GM12878 (cell line): ENCODE data around the gene BATF. TPM values are rescaled to one million over a fixed set of nuclear protein-coding genes. Genes with fewer than 3 reads are reported as not detected.

Source experiments
- ATAC-seq: fragments of 200-7000 bp; cut with Tn5 transposase; 3 replicates; pipeline ENCODE4 v1.9.1; 2020; ENCODE audit warnings: mild to moderate bottlenecking, moderate library complexity
- BruUV-seq: library from RNA; stranded (reverse); fragments of 400-500 nt; replicated peaks from 2 replicates; lab custom pipeline; 2021; lab: Mats Ljungman, UMichigan
- CTCF ChIA-PET: fragments of 300-600 bp; sonication (Branson Sonifier 250); formaldehyde crosslinking; extraction: SDS; loops from one replicate; lab custom pipeline; 2021; ENCODE audit warnings: inconsistent platforms; lab: Yijun Ruan, JAX
- POLR2A ChIA-PET: fragments of 350-600 bp; formaldehyde crosslinking; extraction: SDS; loops from one replicate; lab custom pipeline; 2021; ENCODE audit warnings: inconsistent platforms; lab: Charles Lee
- RAD21 ChIA-PET: fragments of 300-600 bp; sonication (Branson Sonifier 250); formaldehyde crosslinking; loops from one replicate; lab custom pipeline; 2023; ENCODE audit warnings: antibody characterized with exemption; ENCODE audit not compliant: unreplicated experiment; lab: Charles Lee
- SMC1A ChIA-PET: fragments of 300-600 bp; sonication (Branson Sonifier 250); formaldehyde crosslinking; loops from one replicate; lab custom pipeline; 2023; ENCODE audit not compliant: unreplicated experiment, uncharacterized antibody; lab: Charles Lee
- DNase-seq: peaks from one replicate; pipeline ENCODE4 v3.0.0-alpha.2; 2011; ENCODE audit warnings: low read depth, low spot score
- FAIRE-seq: peaks from 3 replicates; lab custom pipeline; 2011; peaks lifted over from hg19 to GRCh38; lab: Jason Lieb, UNC
- H2AFZ ChIP-seq: 2 replicates; pipeline ENCODE4 v1.6.0; 2011; ENCODE audit warnings: low read depth, low read length, control low read depth; ENCODE audit not compliant: control insufficient read depth
- H3K27ac ChIP-seq: 2 replicates; pipeline ENCODE4 v1.5.1; 2011; ENCODE audit warnings: control low read depth; ENCODE audit not compliant: control insufficient read depth, insufficient read depth
- H3K27me3 ChIP-seq, 2 experiments: replicated peaks in 1 of 2; 2 replicates each; pipeline versions ENCODE4 v1.6.0 to v1.6.1; 2011; ENCODE audit warnings: low read length in 1 of 2; ENCODE audit not compliant: control insufficient read depth in 2 of 2, insufficient read depth in 2 of 2
- H3K36me3 ChIP-seq, 2 experiments: 2 replicates each; pipeline ENCODE4 v1.5.1; 2011; ENCODE audit warnings: low read length in 1 of 2; ENCODE audit not compliant: control insufficient read depth in 2 of 2, insufficient read depth in 2 of 2
- H3K4me1 ChIP-seq: 2 replicates; pipeline ENCODE4 v1.6.1; 2011; ENCODE audit warnings: mild to moderate bottlenecking, low read length, moderate library complexity, mixed read lengths; ENCODE audit not compliant: control insufficient read depth, insufficient read depth
- H3K4me2 ChIP-seq: 2 replicates; pipeline ENCODE4 v1.6.0; 2011; ENCODE audit warnings: control low read depth; ENCODE audit not compliant: control insufficient read depth, insufficient read depth
- H3K4me3 ChIP-seq: fragments of 200-600 bp; sonication (generic); 2 replicates; pipeline ENCODE4 v1.5.1; 2016
- H3K79me2 ChIP-seq: 2 replicates; pipeline ENCODE4 v1.6.0; 2011; ENCODE audit warnings: low read length; ENCODE audit not compliant: control insufficient read depth, insufficient read depth
- H3K9ac ChIP-seq: 2 replicates; pipeline ENCODE4 v1.8.0; 2011; ENCODE audit warnings: low read length, control low read depth, mixed read lengths; ENCODE audit not compliant: control insufficient read depth, insufficient read depth
- H3K9me3 ChIP-seq: replicated peaks from 3 replicates; pipeline ENCODE4 v1.5.1; 2011; ENCODE audit warnings: mild to moderate bottlenecking, low read length; ENCODE audit not compliant: control insufficient read depth, insufficient read depth
- H4K20me1 ChIP-seq: 2 replicates; pipeline ENCODE4 v1.6.0; 2011; ENCODE audit not compliant: control insufficient read depth, insufficient read depth
- ASH2L ChIP-seq: fragments of 300-600, 200-600 bp; sonication (generic); IDR thresholded peaks from 2 replicates; pipeline ENCODE4 v1.6.1; 2017; ENCODE audit warnings: low read depth, mild to moderate bottlenecking, borderline replicate concordance
- ATF7 ChIP-seq: fragments of 450-650 bp; IDR thresholded peaks from 2 replicates; pipeline ENCODE4 v1.6.1; 2016; ENCODE audit warnings: low read depth, mild to moderate bottlenecking
- BACH1 ChIP-seq: fragments of 450-650 bp; IDR thresholded peaks from 2 replicates; pipeline ENCODE4 v1.6.1; 2017; ENCODE audit warnings: mild to moderate bottlenecking, borderline replicate concordance
- E4F1 ChIP-seq: fragments of 450-650 bp; IDR thresholded peaks from 2 replicates; pipeline ENCODE4 v1.6.1; 2018; ENCODE audit warnings: borderline replicate concordance, mild to moderate bottlenecking; ENCODE audit not compliant: partially characterized antibody
- IKZF1 ChIP-seq: fragments of 450-650 bp; conservative IDR thresholded peaks from 2 replicates; pipeline ENCODE4 v1.6.1; 2017; ENCODE audit warnings: antibody characterized with exemption, mild to moderate bottlenecking
- MLLT1 ChIP-seq: fragments of 450-650 bp; IDR thresholded peaks from 2 replicates; pipeline ENCODE4 v1.6.1; 2016; ENCODE audit warnings: mild to moderate bottlenecking
- PML ChIP-seq: IDR thresholded peaks from 2 replicates; pipeline ENCODE4 v1.6.1; 2012; ENCODE audit warnings: low read length, inconsistent platforms
- RBBP5 ChIP-seq: fragments of 200-600 bp; sonication (generic); conservative IDR thresholded peaks from 2 replicates; pipeline ENCODE4 v1.6.1; 2016
- RCOR1 ChIP-seq: conservative IDR thresholded peaks from 2 replicates; pipeline ENCODE4 v1.6.1; 2012; ENCODE audit warnings: low read depth, low read length, improper control_type of control experiment
- SREBF2 ChIP-seq: IDR thresholded peaks from 2 replicates; pipeline ENCODE4 v1.6.1; 2012; ENCODE audit warnings: mild to moderate bottlenecking, low read length
- SUPT20H ChIP-seq: IDR thresholded peaks from 2 replicates; pipeline ENCODE4 v1.6.1; 2011; ENCODE audit warnings: low read depth, mild to moderate bottlenecking, low read length, moderate library complexity, borderline replicate concordance; ENCODE audit not compliant: control insufficient read depth
- TCF12 ChIP-seq: IDR thresholded peaks from 2 replicates; pipeline ENCODE4 v1.6.1; 2011; ENCODE audit warnings: low read depth, mild to moderate bottlenecking, low read length
- ZNF24 ChIP-seq: fragments of 450-650 bp; IDR thresholded peaks from 2 replicates; pipeline ENCODE4 v1.6.1; 2017; ENCODE audit warnings: antibody characterized with exemption, mild to moderate bottlenecking
- WGBS: methylation state at CpG from one replicate; pipeline ENCODE4 v1.1.6; 2016; ENCODE audit warnings: low lambda C conversion rate; ENCODE audit not compliant: insufficient replicate concordance, insufficient coverage; ENCODE audit errors: missing lambda C conversion rate; 5-methylcytosine and 5-hydroxymethylcytosine counted together
- in situ Hi-C: fragments of 300-500 bp; cut with MboI; formaldehyde crosslinking; loops from 9 replicates; pipeline ENCODE4 v1.14.3; 2018; ENCODE audit warnings: mixed read lengths
- intact Hi-C: fragments of 100-400 bp; cut with micrococcal nuclease; formaldehyde crosslinking; loops from one replicate; pipeline ENCODE4 v1.14.2; 2022; ENCODE audit not compliant: unreplicated experiment
- polyA plus RNA-seq, 11 experiments: library from polyadenylated mRNA; depleted of rRNA in 4 of 11; unstranded in 6 of 11; stranded (reverse) in 5 of 11; fragments of >200 nt; fragmentation: Nextera tagmentation in 4 of 11; fragmentation: Illumina TruSeq in 1 of 11; extraction: Ambion mirVana in 4 of 11; extraction: Trizol in 1 of 11; gene quantifications; 1 replicate in 1 of 11; 2 replicates in 10 of 11; pipeline versions ENCODE4 v1.2.1 to v1.2.3, GENCODE V29; 2011 to 2016; ENCODE audit warnings: inconsistent platforms in 2 of 11, missing spikeins in 2 of 11, low read depth in 1 of 11
- total RNA-seq, 4 experiments: library from RNA; depleted of rRNA in 3 of 4; stranded (reverse); fragments of >200 nt in 3 of 4; fragmentation: Illumina TruSeq in 1 of 4; extraction: Trizol in 1 of 4; gene quantifications; 2 replicates each; pipeline versions ENCODE4 v1.2.1 to v1.2.3, GENCODE V29; 2013 to 2021
- TF ChIP-seq, protein P1 (sequence below): fragments of 450-650 bp; IDR thresholded peaks from 2 replicates; pipeline ENCODE4 v1.6.1; 2017; ENCODE audit warnings: mild to moderate bottlenecking, moderate library complexity

BATF gene
- total and polyA plus RNA-seq, 10 of the 15 experiments (the other 5 are each of a cell fraction or from before 2014, with no cell fraction given): 10.0 to 154 (median 103) TPM

DNA sequence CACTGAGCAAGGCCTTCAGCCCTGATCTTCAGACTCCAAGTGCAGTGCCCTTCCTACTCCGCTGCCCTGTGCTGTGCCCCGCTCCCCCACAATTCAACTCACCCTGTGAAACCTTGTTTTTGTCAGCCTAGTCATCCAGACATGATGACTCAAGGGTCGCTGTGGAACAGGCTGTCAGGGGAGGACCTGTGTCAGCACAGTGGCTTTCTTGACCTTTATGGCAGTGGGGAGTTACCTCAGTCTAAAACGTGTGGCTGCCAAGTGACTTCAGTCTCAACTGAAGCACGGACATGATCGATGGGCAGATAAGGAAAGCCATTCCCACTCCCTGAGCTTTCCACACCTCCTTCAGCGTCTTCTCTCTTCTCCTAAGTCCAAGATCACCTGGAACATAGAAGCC lies 39.8 kb downstream of the BATF start (continued):
- TF ChIP-seq TCF12 (no peak), PML (no peak)

DNA sequence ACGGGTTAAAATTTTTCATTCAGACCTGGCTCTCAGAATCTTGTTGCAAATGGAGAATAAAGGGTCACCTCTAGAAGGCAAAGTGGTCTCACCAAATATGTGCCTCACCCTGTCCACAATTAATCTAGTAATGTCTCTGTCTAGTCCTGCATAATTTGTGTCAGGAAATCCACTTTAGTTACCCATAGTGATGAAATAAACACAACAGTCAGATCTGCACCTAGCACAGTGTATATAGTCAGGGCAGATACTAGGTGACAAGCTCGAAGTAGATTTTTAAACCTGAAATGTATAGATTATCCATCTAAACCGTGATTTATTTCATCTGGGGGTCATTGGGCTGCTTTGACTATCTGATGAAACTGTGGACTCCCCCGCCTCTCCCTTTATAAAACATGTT lies 40.2 kb downstream of the BATF start:
- intact Hi-C loops (loop anchor here (10.0 kb wide), 1 partner anchor 428 kb away; no protein-coding TSS in a partner anchor), in situ Hi-C loops (loop anchor here (5.0 kb wide), 2 partner anchors 255 to 435 kb away; partner anchors contain the start of gene NEK9)
- Histone ChIP-seq H3K4me2 (no peak overlapping the region), H3K27me3 (no peaks in the 10 kb centered on the region), H3K9ac (no peak overlapping the region), H3K4me1 (peaks cover 27% of the 10 kb centered on the region), H2AFZ (no peak overlapping the region), H3K4me3 (no peak overlapping the region), H4K20me1 (no peaks in the 10 kb centered on the region), H3K79me2 (no peaks in the 10 kb centered on the region), H3K36me3 (no peaks in the 10 kb centered on the region), H3K9me3 (no peaks in the 10 kb centered on the region; the same call in 2 of the 3 replicates), H3K27ac (no peak overlapping the region)
- FAIRE-seq: no peak
- POLR2A ChIA-PET: interaction anchor here (0.7 kb wide), 1 partner anchor 75 kb away, joined by 3 read pairs; no protein-coding TSS in a partner anchor
- DNase-seq: no peak
- SMC1A ChIA-PET: interaction anchor here (0.7 to 6.3 kb wide), 11 partner anchors 10 to 254 kb away, joined by 3 to 232 read pairs (median 6); partner anchors contain the start of genes BATF and FLVCR2
- WGBS: 67% methylated on average over 4 of the region's 4 CpGs
- no TSS peak for BruUV-seq
- CTCF ChIA-PET: interaction anchor here (0.6 to 7.1 kb wide), 15 partner anchors 10 to 1629 kb away, joined by 3 to 286 read pairs (median 32); partner anchors contain the start of genes BATF and JDP2
- RAD21 ChIA-PET: interaction anchor here (0.6 to 6.2 kb wide), 10 partner anchors 13 to 1466 kb away, joined by 3 to 167 read pairs (median 27); partner anchors contain the start of genes BATF, ERG28 and TTLL5
- ATAC-seq: no peak
- TF ChIP-seq IKZF1 (no peak), ASH2L (no peak), MLLT1 (no peak), ZNF24 (no peak), ATF7 (no peak), E4F1 (no peak), BACH1 (no peak), SREBF2 (no peak), SUPT20H (no peak), RBBP5 (no peak), RCOR1 (no peak)
- TF ChIP-seq, protein P1, sequence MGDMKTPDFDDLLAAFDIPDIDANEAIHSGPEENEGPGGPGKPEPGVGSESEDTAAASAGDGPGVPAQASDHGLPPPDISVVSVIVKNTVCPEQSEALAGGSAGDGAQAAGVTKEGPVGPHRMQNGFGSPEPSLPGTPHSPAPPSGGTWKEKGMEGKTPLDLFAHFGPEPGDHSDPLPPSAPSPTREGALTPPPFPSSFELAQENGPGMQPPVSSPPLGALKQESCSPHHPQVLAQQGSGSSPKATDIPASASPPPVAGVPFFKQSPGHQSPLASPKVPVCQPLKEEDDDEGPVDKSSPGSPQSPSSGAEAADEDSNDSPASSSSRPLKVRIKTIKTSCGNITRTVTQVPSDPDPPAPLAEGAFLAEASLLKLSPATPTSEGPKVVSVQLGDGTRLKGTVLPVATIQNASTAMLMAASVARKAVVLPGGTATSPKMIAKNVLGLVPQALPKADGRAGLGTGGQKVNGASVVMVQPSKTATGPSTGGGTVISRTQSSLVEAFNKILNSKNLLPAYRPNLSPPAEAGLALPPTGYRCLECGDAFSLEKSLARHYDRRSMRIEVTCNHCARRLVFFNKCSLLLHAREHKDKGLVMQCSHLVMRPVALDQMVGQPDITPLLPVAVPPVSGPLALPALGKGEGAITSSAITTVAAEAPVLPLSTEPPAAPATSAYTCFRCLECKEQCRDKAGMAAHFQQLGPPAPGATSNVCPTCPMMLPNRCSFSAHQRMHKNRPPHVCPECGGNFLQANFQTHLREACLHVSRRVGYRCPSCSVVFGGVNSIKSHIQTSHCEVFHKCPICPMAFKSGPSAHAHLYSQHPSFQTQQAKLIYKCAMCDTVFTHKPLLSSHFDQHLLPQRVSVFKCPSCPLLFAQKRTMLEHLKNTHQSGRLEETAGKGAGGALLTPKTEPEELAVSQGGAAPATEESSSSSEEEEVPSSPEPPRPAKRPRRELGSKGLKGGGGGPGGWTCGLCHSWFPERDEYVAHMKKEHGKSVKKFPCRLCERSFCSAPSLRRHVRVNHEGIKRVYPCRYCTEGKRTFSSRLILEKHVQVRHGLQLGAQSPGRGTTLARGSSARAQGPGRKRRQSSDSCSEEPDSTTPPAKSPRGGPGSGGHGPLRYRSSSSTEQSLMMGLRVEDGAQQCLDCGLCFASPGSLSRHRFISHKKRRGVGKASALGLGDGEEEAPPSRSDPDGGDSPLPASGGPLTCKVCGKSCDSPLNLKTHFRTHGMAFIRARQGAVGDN: no peak
